Measurements from ENCODE around the gene EFHC1. TPM values are rescaled to one million over a fixed set of nuclear protein-coding genes. Genes with fewer than 3 reads are reported as not detected.

Gene EFHC1
- total RNA-seq, 1 experiment from 2014 or later = 26.9 TPM

- no peaks in the 10 kb centered on the region for H3K9me3 Mint-ChIP-seq (ENCODE audit: unreplicated experiment)
- BruUV-seq (replicated peaks) = no TSS peak
- ChIA-PET CTCF (interaction anchor here (0.6 to 8.8 kb wide), 8 partner anchors 12 to 258 kb away, joined by 3 to 137 read pairs (median 6); partner anchors contain the start of gene MCM3), POLR2A (interaction anchor here (1.2 kb wide), 1 partner anchor 10 kb away, joined by 3 read pairs; no protein-coding TSS in a partner anchor)
- H3K27me3 Mint-ChIP-seq (ENCODE audit: insufficient read depth, unreplicated experiment) = no peaks in the 10 kb centered on the region
- DNase-seq (ENCODE audit: unreplicated experiment) = peak; percentile 21
- H3K4me1 Mint-ChIP-seq (ENCODE audit: insufficient read depth, unreplicated experiment) = peaks cover 10% of the 10 kb centered on the region
- intact Hi-C loops (cut with micrococcal nuclease) = no loop called here
- TF ChIP-seq CTCF (IDR thresholded peaks at IDR 0.05; ENCODE audit: unreplicated experiment) = no peak
- H3K36me3 Mint-ChIP-seq (ENCODE audit: insufficient read depth, unreplicated experiment) = no peaks in the 10 kb centered on the region
- H3K27ac Mint-ChIP-seq (ENCODE audit: low read depth, unreplicated experiment) = no peak overlapping the region
- no peak overlapping the region for H3K4me3 Mint-ChIP-seq (ENCODE audit: unreplicated experiment)
These were observed 16.5 kb upstream of the EFHC1 start for GRCh38 chr6:52403627-52404026.

- H3K27ac Mint-ChIP-seq (ENCODE audit: low read depth, unreplicated experiment) = no peak overlapping the region
- intact Hi-C loops (cut with micrococcal nuclease) = no loop called here
- H3K27me3 Mint-ChIP-seq (ENCODE audit: insufficient read depth, unreplicated experiment) = no peaks in the 10 kb centered on the region
- H3K4me1 Mint-ChIP-seq (ENCODE audit: insufficient read depth, unreplicated experiment) = peaks cover 10% of the 10 kb centered on the region
- no TSS peak for BruUV-seq (replicated peaks)
- no peaks in the 10 kb centered on the region for H3K36me3 Mint-ChIP-seq (ENCODE audit: insufficient read depth, unreplicated experiment)
- DNase-seq (ENCODE audit: unreplicated experiment) = no peak
- TF ChIP-seq CTCF (IDR thresholded peaks at IDR 0.05; ENCODE audit: unreplicated experiment) = no peak
- CTCF ChIA-PET = interaction anchor here (0.5 to 6.9 kb wide), 12 partner anchors 8 to 793 kb away, joined by 3 to 44 read pairs (median 4); no protein-coding TSS in a partner anchor
- no peaks in the 10 kb centered on the region for H3K9me3 Mint-ChIP-seq (ENCODE audit: unreplicated experiment)
- no peak overlapping the region for H3K4me3 Mint-ChIP-seq (ENCODE audit: unreplicated experiment)
- POLR2A ChIA-PET = no interaction called here
These were observed 14.9 kb upstream of the EFHC1 start for GRCh38 chr6:52405243-52405642.

- ChIA-PET POLR2A (interaction anchor here (0.6 to 1.1 kb wide), 7 partner anchors 9 to 653 kb away, joined by 3 read pairs; no protein-coding TSS in a partner anchor), CTCF (interaction anchor here (0.5 to 2.8 kb wide), 29 partner anchors 8 to 752 kb away, joined by 3 to 27 read pairs (median 4); partner anchors contain the start of gene EFHC1)
- H3K4me1 Mint-ChIP-seq (ENCODE audit: insufficient read depth, unreplicated experiment) = peaks cover 15% of the 10 kb centered on the region
- H3K4me3 Mint-ChIP-seq (ENCODE audit: unreplicated experiment) = no peak overlapping the region
- no TSS peak for BruUV-seq (replicated peaks)
- H3K27ac Mint-ChIP-seq (ENCODE audit: low read depth, unreplicated experiment) = no peak overlapping the region
- no peaks in the 10 kb centered on the region for H3K27me3 Mint-ChIP-seq (ENCODE audit: insufficient read depth, unreplicated experiment)
- intact Hi-C loops (cut with micrococcal nuclease) = loop anchor here (1.0 kb wide), 2 partner anchors 256 to 653 kb away; no protein-coding TSS in a partner anchor
- H3K9me3 Mint-ChIP-seq (ENCODE audit: unreplicated experiment) = no peaks in the 10 kb centered on the region
- peak; percentile 51 for TF ChIP-seq CTCF (IDR thresholded peaks at IDR 0.05; ENCODE audit: unreplicated experiment)
- peak; percentile 60 for DNase-seq (ENCODE audit: unreplicated experiment)
- H3K36me3 Mint-ChIP-seq (ENCODE audit: insufficient read depth, unreplicated experiment) = no peaks in the 10 kb centered on the region
These were observed 12.7 kb upstream of the EFHC1 start for GRCh38 chr6:52407467-52407866.

- Mint-ChIP-seq H3K4me1 (ENCODE audit: insufficient read depth, unreplicated experiment) (peaks cover 7% of the 10 kb centered on the region), H3K27me3 (ENCODE audit: insufficient read depth, unreplicated experiment) (no peaks in the 10 kb centered on the region), H3K27ac (ENCODE audit: low read depth, unreplicated experiment) (no peak overlapping the region), H3K9me3 (ENCODE audit: unreplicated experiment) (no peaks in the 10 kb centered on the region), H3K36me3 (ENCODE audit: insufficient read depth, unreplicated experiment) (no peaks in the 10 kb centered on the region), H3K4me3 (ENCODE audit: unreplicated experiment) (no peak overlapping the region)
- no peak for DNase-seq (ENCODE audit: unreplicated experiment)
- POLR2A ChIA-PET = interaction anchor here (0.8 to 1.1 kb wide), 2 partner anchors 38 to 248 kb away, joined by 3 to 4 read pairs; no protein-coding TSS in a partner anchor
- TF ChIP-seq CTCF (IDR thresholded peaks at IDR 0.05; ENCODE audit: unreplicated experiment) = no peak
- intact Hi-C loops (cut with micrococcal nuclease) = no loop called here
- CTCF ChIA-PET = interaction anchor here (0.6 to 2.8 kb wide), 6 partner anchors 9 to 391 kb away, joined by 3 to 27 read pairs (median 4); no protein-coding TSS in a partner anchor
- BruUV-seq (replicated peaks) = no TSS peak
These were observed 10.6 kb upstream of the EFHC1 start for GRCh38 chr6:52409499-52409898.

Data from MCF 10A (cell line).